ENCODE data around the gene ICAM1.
A peak's percentile ranks its signal among the peaks of the same experiment; 100 is the strongest.

Gene ICAM1

DNA sequence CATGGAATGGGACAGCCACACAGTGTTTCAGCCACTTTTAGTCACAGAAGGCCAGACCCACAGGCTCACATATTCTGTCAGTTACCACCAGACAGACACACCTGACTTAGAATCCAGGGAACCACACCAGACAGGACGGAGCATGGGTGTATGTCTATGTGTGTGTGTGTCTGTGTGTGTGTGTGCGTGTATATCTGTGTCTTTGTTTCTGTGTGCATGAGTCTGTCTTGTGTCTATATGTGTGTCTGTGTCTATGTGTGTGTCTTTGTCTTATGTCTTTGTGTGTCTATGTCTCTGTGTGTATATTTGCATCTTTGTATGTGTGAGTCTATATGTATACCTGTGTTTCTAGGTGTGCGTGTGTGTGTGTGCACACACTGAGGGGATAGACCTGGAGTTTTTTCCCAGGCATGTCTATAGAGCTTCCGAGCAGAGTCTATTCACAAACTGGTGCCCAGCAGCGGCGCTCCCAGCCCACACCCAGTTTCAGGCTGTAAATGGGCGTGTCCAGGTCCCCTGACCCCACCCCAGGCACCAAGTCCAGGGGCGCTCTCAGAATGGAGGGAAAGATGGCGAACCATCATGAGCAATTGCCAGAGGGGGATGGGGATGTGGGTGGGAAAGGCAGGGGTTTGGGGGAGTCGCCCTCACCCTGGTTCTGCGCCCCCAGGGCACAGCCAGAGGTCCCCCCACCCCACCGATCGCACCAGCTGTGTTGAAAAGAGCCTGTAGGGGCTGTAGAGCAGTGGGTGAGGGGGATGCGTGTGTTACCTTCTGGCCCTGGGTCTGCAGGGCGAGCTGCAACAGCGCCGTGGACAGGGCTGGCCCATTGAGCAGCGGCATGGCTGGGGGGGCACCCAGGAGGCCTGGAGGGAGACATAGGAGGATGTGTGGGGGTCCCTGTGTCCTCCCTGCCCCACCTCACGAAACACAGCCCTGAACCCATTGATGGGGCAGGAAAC lies 51.2 kb downstream of the ICAM1 start:
- DNase-seq (ENCODE audit: low read depth), result no peak

DNA sequence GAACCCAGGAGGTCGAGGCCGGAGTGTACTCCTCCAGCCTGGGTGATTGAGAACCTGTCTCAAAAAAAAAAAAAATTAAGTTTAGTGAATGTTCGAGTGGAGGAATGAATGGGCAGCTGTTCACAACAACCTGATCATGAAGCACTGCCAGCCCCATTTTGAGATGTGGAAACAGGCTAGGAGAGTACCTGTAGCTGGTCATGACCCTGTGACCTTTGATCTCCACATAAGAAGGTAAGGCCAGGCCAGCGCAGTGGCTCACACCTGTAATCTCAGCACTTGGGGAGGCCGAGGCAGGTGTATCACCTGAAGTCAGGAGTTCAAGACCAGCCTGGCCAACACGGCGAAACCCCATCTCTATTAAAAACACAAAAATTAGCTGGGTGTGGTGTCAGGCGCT lies 54.8 kb downstream of the ICAM1 start:
- no peak for DNase-seq (ENCODE audit: low read depth)

DNA sequence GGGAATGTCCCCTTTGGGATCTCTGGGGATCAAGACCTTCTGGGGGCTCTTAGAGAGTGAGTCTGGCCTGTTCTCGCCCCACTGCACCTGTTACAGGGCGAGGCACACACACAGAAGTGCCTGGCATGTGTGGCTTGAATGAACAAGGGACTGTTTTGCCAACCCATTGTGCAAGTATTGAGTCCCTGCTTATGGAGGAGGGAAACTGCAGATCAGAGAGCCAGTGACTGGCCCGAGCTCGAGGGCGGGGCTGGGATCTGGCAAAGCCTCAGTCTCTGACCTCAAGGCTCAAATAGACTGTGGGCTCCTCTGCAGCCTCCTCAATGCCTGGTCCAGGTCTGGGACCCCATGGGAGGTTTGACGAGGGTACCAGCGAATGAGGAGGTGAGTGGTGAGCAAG lies 56.9 kb downstream of the ICAM1 start:
- DNase-seq (ENCODE audit: low read depth), result no peak

DNA sequence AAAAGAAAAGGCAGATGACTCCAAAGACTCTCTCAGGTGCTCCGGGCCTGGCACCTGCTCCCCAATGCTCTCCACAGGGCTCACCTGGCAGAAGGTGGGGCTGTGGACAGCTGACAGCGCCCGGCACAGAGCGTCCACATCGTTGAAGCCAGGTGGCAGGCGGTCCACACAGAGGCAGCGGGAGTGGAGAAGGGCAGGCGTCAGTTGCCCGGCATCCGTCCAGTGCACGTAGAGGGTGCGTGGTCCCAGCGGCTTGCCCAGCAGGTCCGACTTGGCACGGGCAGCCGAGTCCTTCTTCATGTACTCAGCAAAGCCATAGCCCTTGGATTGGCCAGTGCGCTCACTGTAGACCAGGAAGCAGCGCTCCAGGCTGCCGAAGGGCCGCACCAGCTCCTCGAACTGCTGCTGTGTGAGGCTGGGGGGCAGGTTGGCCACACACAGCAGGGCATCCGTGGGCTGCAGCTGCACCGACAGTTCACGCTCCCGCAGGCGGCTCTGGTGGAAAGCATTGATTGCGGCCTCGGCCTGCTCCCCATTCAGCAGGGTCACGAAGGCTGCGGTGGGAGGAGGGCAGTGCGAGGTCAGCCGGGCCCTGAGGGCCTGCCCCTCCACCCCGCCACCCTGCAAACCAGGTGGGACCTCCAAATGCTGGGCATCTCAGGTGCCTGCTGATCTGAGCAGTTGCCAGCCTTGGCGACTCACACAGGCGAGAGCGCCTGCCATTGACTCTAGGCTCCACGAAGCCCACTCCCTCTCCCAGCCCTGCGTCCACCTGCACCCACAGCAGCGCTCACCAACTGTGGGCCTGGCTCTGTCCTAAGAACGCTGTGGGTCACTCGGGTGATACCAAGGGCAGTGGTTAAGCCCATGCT lies 57.9 kb downstream of the ICAM1 start:
- DNase-seq (ENCODE audit: low read depth), result no peak

DNA sequence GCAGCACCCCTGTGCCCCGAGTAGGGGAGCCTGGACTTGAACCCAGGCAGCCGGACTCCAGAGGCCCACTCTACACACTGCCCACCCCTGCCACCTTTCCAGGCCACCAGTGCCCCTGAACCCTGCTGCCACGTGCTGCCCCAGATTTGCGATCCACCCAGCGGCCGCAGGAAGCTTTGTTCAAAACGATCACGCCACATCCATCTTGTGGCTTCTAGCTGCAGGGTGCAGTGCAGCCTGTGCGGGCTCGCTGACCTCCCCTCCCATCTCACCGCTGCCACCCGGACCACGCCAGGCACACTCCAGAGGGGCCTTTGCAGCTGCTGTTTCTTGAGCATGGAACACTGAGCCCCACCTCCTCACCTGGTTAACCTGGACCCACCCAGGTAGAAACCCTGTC lies 58.6 kb downstream of the ICAM1 start:
- no peak for DNase-seq (ENCODE audit: low read depth)

DNA sequence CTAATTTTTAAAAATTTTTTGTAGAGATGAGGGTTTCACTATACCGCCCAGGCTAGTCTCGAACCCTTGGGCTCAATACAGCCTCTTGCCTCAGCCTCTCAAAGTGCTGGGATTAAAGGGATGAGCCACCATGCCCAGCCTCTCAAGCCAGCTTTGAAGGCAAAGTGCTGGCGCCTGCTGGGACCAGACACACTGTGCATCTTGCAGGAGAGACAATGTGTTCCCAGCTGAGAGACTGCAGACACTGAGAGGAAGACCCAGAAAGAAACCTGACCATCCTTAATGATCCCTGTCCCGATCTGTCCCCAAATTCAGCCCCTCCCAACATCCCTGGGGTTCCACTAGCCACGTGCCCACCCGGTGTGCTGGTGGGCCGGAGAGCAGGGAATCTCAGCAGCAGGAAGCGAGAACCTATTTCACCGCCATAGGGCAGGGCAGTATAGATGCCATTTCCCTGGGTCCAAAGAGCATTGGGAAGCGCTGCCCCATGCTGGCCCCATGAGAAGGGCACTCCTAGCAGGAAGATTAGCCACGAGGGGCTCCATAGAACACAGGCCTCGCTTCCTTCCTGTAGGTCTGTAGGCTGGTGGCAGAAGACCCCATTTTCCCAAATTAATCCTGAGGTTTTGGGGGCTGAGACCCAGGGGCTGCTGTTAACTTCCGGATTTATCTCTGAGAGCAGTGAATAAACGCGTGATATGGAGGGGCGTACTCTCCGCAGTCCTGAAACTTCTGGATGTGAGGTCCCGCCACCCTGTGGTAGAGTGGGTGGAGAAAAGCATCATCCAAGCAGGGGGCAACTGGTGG lies 61.4 kb downstream of the ICAM1 start:
- DNase-seq (ENCODE audit: low read depth), result no peak

DNA sequence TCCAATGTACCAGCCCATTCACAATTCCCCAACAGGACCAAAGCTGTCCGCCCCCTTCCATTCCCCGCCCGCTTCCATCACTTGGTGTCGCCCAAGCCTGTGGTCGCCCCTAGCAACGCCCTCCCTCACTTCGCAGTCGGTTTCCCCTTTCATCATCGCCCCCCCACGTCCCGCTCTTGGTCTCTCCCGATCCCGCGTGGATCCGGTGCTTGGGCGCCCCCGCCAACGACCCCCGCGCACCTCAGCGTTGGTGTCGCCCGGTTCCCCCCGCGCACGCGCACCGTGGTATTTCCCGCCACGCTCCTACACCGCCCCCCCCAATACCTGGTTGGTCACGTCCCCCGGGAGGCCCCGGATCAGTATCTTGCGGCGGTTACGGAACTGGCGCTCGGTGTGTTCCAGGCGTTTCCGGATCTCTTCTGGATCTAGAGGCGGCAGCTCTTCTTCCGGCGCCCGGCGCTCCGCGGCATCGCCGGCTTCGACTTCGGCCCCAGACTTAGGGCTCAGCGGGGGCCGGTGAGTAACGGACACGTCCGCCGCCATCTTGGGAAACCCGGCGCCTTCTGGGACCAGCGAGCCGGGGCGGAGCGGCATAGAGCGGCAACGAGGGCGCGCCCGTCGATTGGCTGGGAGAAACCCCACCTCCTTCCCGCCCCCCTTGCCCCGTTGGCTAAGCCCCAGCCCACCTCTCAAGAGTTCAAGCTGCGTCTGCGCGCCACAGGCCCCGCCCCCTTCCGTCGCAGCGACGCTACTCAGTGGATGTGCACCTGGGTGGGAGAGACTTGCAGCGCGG lies 62.2 kb downstream of the ICAM1 start, which contains the start of gene RAVER1:
Gene RAVER1, minus strand, starts transcription at position 565 of the 793 bp plus-strand sequence. Its CDS starts 22 bp downstream, at position 543.
- DNase-seq (ENCODE audit: low read depth), result peak; percentile 97

DNA sequence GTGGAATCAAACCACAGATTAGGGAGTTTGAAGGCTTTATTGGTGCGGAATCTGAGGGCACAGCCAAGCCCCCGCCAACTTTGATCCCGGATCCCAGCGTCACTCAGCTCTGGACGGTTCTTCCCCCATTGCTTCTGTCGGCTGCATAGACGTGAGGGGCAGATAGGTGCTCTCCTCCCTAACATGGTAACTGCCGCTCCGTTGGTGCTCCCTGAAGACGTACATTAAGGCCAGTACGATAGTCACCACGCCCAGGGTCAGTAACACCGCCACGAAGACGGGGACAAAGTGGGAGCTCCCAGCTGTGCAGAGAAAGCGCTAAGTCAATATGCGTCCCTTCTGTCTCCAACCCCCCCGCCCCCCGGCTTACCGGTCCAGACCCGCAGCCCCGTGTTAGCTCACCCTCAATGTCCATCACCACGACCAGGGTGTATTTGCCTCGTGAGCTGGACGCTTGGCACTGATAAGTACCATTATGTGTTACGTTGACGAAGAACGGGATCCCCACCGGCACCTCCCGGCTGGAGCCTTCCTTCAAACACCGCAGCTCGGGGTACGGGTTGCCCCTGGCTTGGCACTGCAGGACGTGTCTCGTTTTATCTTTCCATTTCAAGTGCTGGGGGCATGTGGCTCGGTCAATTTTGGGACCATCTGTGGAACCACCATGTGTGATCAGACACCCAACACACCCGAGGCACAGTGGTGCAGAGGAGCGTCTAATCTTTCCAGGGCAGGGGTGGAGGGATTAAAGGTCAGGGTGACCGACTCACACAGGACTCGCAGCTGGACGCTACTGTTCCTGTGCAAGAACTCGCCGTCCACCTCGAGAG lies 63.1 kb downstream of the ICAM1 start:
- DNase-seq (ENCODE audit: low read depth), result no peak

DNA sequence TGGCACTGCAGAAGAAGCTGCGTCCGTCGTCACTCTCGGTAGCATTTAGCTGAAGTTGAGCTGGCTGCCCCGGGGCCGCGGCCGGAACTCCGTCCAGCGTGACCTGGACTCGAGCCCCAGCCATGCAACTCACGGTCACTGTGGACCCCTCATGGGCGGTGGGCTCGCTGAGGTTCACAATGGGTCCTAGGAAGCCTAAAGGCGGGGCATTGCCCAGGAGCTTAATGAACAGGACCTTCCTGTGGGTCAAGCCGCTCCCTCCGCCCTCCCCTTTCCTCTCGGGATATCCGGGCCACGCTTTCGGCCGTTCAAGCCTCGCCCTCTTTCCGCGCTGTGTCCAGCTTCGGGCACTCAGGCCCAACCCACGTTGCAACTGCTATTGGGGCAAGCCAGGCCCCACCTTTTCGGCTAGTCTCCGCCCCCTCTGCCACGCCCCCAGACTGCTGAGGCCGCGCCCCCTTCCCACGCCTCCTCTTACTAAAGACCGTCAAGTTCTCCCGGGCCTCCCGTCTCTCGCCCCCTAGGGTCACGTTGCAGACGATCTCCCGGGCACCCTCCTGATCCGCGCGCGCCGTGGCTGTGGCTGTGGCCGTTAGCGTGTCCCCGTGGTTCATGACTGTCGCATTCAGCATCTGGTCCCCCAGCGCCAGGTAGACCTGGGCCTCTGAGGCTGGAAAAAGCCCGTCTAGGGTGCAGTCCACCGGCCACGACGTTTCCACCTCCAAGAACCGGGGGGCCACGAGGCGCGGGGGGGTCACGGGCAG lies 63.9 kb downstream of the ICAM1 start:
- DNase-seq (ENCODE audit: low read depth), result no peak

DNA sequence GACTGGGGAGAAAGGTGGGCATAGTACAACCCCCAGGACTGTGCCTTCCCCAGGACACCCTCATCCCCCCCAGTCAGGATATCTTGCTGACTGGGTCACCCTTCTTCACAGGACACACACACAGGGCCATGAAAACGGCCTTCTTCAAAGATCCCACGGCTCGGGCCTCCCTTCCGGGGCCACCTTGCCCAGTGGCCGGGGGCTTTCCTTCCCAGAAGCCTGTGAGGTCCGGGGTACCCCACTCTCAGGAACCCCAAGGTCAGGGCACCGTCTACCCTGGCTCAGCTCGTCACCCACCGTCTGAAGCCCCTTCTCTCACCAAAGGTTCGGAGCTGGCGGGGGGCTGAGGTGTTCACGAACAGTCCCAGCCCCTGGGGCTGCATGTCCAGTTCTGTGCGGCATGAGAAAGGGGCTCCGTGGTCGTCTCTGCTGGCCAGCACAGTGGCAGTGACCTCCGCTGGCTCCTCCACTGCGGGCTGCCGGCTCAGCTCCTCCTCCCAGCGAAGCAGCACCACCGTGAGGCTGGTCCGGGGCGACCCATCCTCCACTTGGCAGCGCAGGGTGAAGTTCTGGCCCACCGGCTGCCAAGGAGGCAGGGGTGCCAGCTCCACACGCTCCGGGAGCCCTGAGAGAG lies 64.5 kb downstream of the ICAM1 start:
- no peak for DNase-seq (ENCODE audit: low read depth)
